Measurements from ENCODE around the gene GAL3ST2.

DNA sequence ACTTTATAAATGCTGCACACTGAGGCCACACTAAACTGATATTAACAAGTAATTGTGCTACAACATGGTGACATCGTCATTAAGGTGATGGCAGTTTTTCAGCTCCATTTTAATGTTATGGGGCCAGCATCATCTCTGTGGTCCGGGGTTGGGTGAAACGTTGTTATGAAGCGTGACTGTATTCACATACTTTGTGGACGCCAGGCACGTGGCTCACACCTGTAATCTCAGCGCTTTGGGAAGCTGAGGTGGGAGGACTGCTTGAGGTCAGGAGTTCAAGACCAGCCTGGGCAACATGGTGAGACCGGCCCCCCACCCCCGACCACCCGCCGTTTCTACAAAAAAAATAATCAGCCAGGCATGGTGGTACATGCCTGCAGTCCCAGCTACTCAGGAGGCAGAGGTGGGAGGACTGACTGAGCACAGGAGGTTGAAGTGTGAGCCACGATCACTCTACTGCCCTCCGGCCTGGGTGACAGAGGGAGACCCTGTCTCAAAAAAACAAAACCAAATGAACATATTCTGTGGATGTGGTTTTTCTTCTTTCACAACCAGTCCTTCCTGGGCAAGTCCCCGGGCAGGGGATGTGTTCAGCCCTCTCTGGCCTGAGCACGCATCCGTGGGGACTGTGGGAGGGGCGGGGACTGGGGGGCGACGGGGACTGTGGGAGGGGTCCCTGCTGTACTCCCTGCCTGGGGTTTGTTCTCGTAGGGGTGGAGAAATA, 12.9 kb upstream of the GAL3ST2 start:
- TF ChIP-seq, protein P1, sequence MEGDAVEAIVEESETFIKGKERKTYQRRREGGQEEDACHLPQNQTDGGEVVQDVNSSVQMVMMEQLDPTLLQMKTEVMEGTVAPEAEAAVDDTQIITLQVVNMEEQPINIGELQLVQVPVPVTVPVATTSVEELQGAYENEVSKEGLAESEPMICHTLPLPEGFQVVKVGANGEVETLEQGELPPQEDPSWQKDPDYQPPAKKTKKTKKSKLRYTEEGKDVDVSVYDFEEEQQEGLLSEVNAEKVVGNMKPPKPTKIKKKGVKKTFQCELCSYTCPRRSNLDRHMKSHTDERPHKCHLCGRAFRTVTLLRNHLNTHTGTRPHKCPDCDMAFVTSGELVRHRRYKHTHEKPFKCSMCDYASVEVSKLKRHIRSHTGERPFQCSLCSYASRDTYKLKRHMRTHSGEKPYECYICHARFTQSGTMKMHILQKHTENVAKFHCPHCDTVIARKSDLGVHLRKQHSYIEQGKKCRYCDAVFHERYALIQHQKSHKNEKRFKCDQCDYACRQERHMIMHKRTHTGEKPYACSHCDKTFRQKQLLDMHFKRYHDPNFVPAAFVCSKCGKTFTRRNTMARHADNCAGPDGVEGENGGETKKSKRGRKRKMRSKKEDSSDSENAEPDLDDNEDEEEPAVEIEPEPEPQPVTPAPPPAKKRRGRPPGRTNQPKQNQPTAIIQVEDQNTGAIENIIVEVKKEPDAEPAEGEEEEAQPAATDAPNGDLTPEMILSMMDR (IDR thresholded peaks at IDR 0.05; ENCODE audit: borderline replicate concordance, extremely low read depth, low read length, poor library complexity, severe bottlenecking), result no peak
- no peak for TF ChIP-seq EZH2 (IDR thresholded peaks at IDR 0.05; ENCODE audit: borderline replicate concordance, low read depth, low read length, severe bottlenecking)
